Liver (tissue), 3 donors: ENCODE results near the gene SRSF2.

Source experiments
- ATF3 ChIP-seq: IDR thresholded peaks from 2 replicates; pipeline ENCODE4 v1.6.1; 2016; ENCODE audit warnings: antibody characterized with exemption
- CTCF ChIP-seq: fragments of 150-350 bp; IDR thresholded peaks from 2 replicates; pipeline ENCODE4 v1.5.1; 2017; ENCODE audit warnings: improper control_type of control experiment, low read depth, low read length; ENCODE audit not compliant: missing input control
- donor health status: healthy.
- donor health status: healthy.

- no peak for TF ChIP-seq CTCF
- no peak for TF ChIP-seq ATF3
Measured at GRCh38 chr17:76735006-76735405, 2.1 kb downstream of the SRSF2 start.
